ENCODE results near the gene SERPINB8. TPM values are rescaled to one million over a fixed set of nuclear protein-coding genes. Genes with fewer than 3 reads are reported as not detected.

The SERPINB8 gene
- total RNA-seq, 3 donors from 2014 or later, result 17.0 to 22.6 (median 17.4) TPM

GRCh38 chr18:64017870-64018269 lies 48.0 kb downstream of the SERPINB8 start:
- no peak for DNase-seq
- no peak for ATAC-seq
- peaks cover 3% of the 10 kb centered on the region for H3K27me3 Mint-ChIP-seq (ENCODE audit: low read depth)
- no peaks in the 10 kb centered on the region for H3K4me1 Mint-ChIP-seq (ENCODE audit: low read depth)
- H3K9me3 Mint-ChIP-seq, result no peaks in the 10 kb centered on the region
- H3K4me3 Mint-ChIP-seq, result no peak overlapping the region
- no peaks in the 10 kb centered on the region for H3K36me3 Mint-ChIP-seq (ENCODE audit: insufficient read depth)

- ATAC-seq (no peak), DNase-seq (no peak)
- Mint-ChIP-seq H3K9me3 (no peaks in the 10 kb centered on the region), H3K4me1 (ENCODE audit: low read depth) (no peaks in the 10 kb centered on the region), H3K27me3 (ENCODE audit: low read depth) (no peaks in the 10 kb centered on the region), H3K4me3 (no peak overlapping the region), H3K36me3 (ENCODE audit: insufficient read depth) (no peaks in the 10 kb centered on the region)
Observed at GRCh38 chr18:64019922-64020756, 50.3 kb downstream of the SERPINB8 start.

- Mint-ChIP-seq H3K36me3 (ENCODE audit: insufficient read depth) (no peaks in the 10 kb centered on the region), H3K4me3 (no peak overlapping the region), H3K4me1 (ENCODE audit: low read depth) (no peaks in the 10 kb centered on the region), H3K27me3 (ENCODE audit: low read depth) (peaks cover 20% of the 10 kb centered on the region), H3K9me3 (no peaks in the 10 kb centered on the region)
- DNase-seq (no peak), ATAC-seq (no peak)
Observed at GRCh38 chr18:64026350-64026749, 56.5 kb downstream of the SERPINB8 start.

GRCh38 chr18:64027931-64028695 lies 58.2 kb downstream of the SERPINB8 start:
- Mint-ChIP-seq H3K27me3 (ENCODE audit: low read depth) (peaks cover 23% of the 10 kb centered on the region), H3K4me3 (no peak overlapping the region), H3K9me3 (no peaks in the 10 kb centered on the region), H3K36me3 (ENCODE audit: insufficient read depth) (no peaks in the 10 kb centered on the region), H3K4me1 (ENCODE audit: low read depth) (no peaks in the 10 kb centered on the region)
- DNase-seq (no peak), ATAC-seq (no peak)

- no peak for ATAC-seq
- DNase-seq, result no peak
- Mint-ChIP-seq H3K9me3 (no peaks in the 10 kb centered on the region), H3K27me3 (ENCODE audit: low read depth) (peaks cover 23% of the 10 kb centered on the region), H3K4me1 (ENCODE audit: low read depth) (no peaks in the 10 kb centered on the region), H3K4me3 (no peak overlapping the region), H3K36me3 (ENCODE audit: insufficient read depth) (no peaks in the 10 kb centered on the region)
Observed at GRCh38 chr18:64029096-64029495, 59.2 kb downstream of the SERPINB8 start.

- no peaks in the 10 kb centered on the region for H3K36me3 Mint-ChIP-seq (ENCODE audit: insufficient read depth)
- H3K4me3 Mint-ChIP-seq, result no peak overlapping the region
- no peaks in the 10 kb centered on the region for H3K9me3 Mint-ChIP-seq
- no peak for ATAC-seq
- no peaks in the 10 kb centered on the region for H3K4me1 Mint-ChIP-seq (ENCODE audit: low read depth)
- peaks cover 23% of the 10 kb centered on the region for H3K27me3 Mint-ChIP-seq (ENCODE audit: low read depth)
- DNase-seq, result no peak
Observed at GRCh38 chr18:64031411-64031810, 61.5 kb downstream of the SERPINB8 start.

GRCh38 chr18:64032312-64032711 lies 62.4 kb downstream of the SERPINB8 start:
- no peaks in the 10 kb centered on the region for H3K9me3 Mint-ChIP-seq
- peaks cover 19% of the 10 kb centered on the region for H3K27me3 Mint-ChIP-seq (ENCODE audit: low read depth)
- no peaks in the 10 kb centered on the region for H3K4me1 Mint-ChIP-seq (ENCODE audit: low read depth)
- no peak overlapping the region for H3K4me3 Mint-ChIP-seq
- DNase-seq (no peak), ATAC-seq (no peak)
- no peaks in the 10 kb centered on the region for H3K36me3 Mint-ChIP-seq (ENCODE audit: insufficient read depth)

GRCh38 chr18:64037812-64038414 lies 68.0 kb downstream of the SERPINB8 start:
- Mint-ChIP-seq H3K4me1 (ENCODE audit: low read depth) (no peaks in the 10 kb centered on the region), H3K36me3 (ENCODE audit: insufficient read depth) (no peaks in the 10 kb centered on the region)
- ATAC-seq, result no peak

More at GRCh38 chr18:64037812-64038414, 68.0 kb downstream of the SERPINB8 start:
- H3K4me3 Mint-ChIP-seq, result no peak overlapping the region
- DNase-seq, result no peak
- H3K27me3 Mint-ChIP-seq (ENCODE audit: low read depth), result peaks cover 4% of the 10 kb centered on the region
- no peaks in the 10 kb centered on the region for H3K9me3 Mint-ChIP-seq

Other genes starting within 250 kb of the SERPINB8 start
- gene SERPINB7, start 194.7 kb upstream of the SERPINB8 start, total RNA-seq, result not detected
- gene SERPINB2, start 82.4 kb upstream of the SERPINB8 start, total RNA-seq, result 1 to 10 TPM in 2 of 3 donors, under 1 TPM in 1; 0.78 to 1.5 (median 1.2) TPM
- gene SERPINB10, start 62.1 kb upstream of the SERPINB8 start, total RNA-seq, result under 1 TPM in 1 of 3 donors, not detected in 2; 0.27 TPM
- gene HMSD, start 20.8 kb upstream of the SERPINB8 start, total RNA-seq, result 1 to 10 TPM; 3.0 to 9.5 (median 6.8) TPM
- gene LINC00305, start 179.0 kb downstream of the SERPINB8 start, total RNA-seq, result not detected

Measured in activated T-cell treated with anti-CD3 and anti-CD28 coated beads, Interleukin-2, amount 50 U/mL, for 4 hours (primary cell).